ENCODE measurements around the gene DCT. TPM values are rescaled to one million over a fixed set of nuclear protein-coding genes. Genes with fewer than 3 reads are reported as not detected.

Gene DCT
- total RNA-seq, 1 experiment from 2014 or later, result 0.12 TPM

- Histone ChIP-seq H4K20me1 (ENCODE audit: insufficient read depth) (no peaks in the 10 kb centered on the region), H3K79me2 (ENCODE audit: insufficient read depth, low read length) (no peaks in the 10 kb centered on the region), H3K9ac (ENCODE audit: low read length) (no peak overlapping the region), H3K9me2 (ENCODE audit: insufficient read depth) (no peaks in the 10 kb centered on the region), H3K36me3 (ENCODE audit: control insufficient read depth in 1 of 2, insufficient read depth in 2 of 2, low read length in 2 of 2) (no peaks in the 10 kb centered on the region), H3K4me2 (ENCODE audit: low read length) (no peak overlapping the region), H3K27ac (ENCODE audit: low read depth, low read length) (no peak overlapping the region), H3K27me3 (ENCODE audit: insufficient read depth, low read length) (peaks cover 26% of the 10 kb centered on the region), H3K9me3 (ENCODE audit: control insufficient read depth in 1 of 2, insufficient read depth in 1 of 2, low read depth in 1 of 2, low read length in 2 of 2) (no peaks in the 10 kb centered on the region), H2AFZ (ENCODE audit: low read depth, low read length, poor library complexity, severe bottlenecking) (no peak overlapping the region), H3K4me3 (replicated peaks in 1 of 2; ENCODE audit: low read depth in 1 of 2, low read length in 2 of 2) (no peak overlapping the region), H3K4me1 (ENCODE audit: control insufficient read depth in 1 of 2, insufficient read depth in 2 of 2, low read length in 2 of 2) (no peaks in the 10 kb centered on the region)
- BruUV-seq (replicated peaks), result no TSS peak
- ChIA-PET RAD21 (ENCODE audit: low non-redundant PET in 1 of 2, low total read pairs in 2 of 2, uncharacterized antibody in 2 of 2, unreplicated experiment in 2 of 2) (no interaction called here), POLR2A (no interaction called here), CTCF (no interaction called here)
- intact Hi-C loops (cut with micrococcal nuclease), result no loop called here
- ATAC-seq, result no peak
- no peak for DNase-seq (ENCODE audit: low read depth, low spot score)
- TF ChIP-seq CEBPB (IDR thresholded peaks at IDR 0.05; ENCODE audit: low read depth), result no peak
- no peak for TF ChIP-seq YY1 (IDR thresholded peaks at IDR 0.05; ENCODE audit: extremely low read depth, insufficient replicate concordance, low read depth, low read length)
- no peak for TF ChIP-seq JUND (IDR thresholded peaks at IDR 0.05)
- no peak for TF ChIP-seq REST (IDR thresholded peaks at IDR 0.05; ENCODE audit: low read depth)
- TF ChIP-seq RAD21 (IDR thresholded peaks at IDR 0.05; ENCODE audit: low read depth), result no peak
- no peak for TF ChIP-seq EGR1 (IDR thresholded peaks at IDR 0.05; ENCODE audit: low read depth)
- no peak for TF ChIP-seq SIN3A (IDR thresholded peaks at IDR 0.05; ENCODE audit: low read depth)
- TF ChIP-seq ZNF274 (IDR thresholded peaks at IDR 0.05; ENCODE audit: low read depth, low read length), result no peak
- TF ChIP-seq ZBTB33 (IDR thresholded peaks at IDR 0.05; ENCODE audit: extremely low read depth, insufficient replicate concordance, low read length), result no peak
- no peak for TF ChIP-seq EZH2 (IDR thresholded peaks at IDR 0.05)
- no peak for TF ChIP-seq POLR2AphosphoS5 (IDR thresholded peaks at IDR 0.05; ENCODE audit: low read depth, low read length)
- TF ChIP-seq ATF3 (IDR thresholded peaks at IDR 0.05), result no peak
- no peak for TF ChIP-seq POLR2A (IDR thresholded peaks at IDR 0.05; ENCODE audit: borderline replicate concordance, extremely low read depth, insufficient read depth, insufficient read length)
- no peak for TF ChIP-seq ZFX (IDR thresholded peaks at IDR 0.05)
- no peak for TF ChIP-seq SP1 (IDR thresholded peaks at IDR 0.05; ENCODE audit: low read depth)
- no peak for TF ChIP-seq TCF7L2 (IDR thresholded peaks at IDR 0.05; ENCODE audit: borderline replicate concordance, extremely low read depth, insufficient read depth, insufficient read length)
- no peak for TF ChIP-seq CTCF (IDR thresholded peaks at IDR 0.05 in 2 of 3, conservative IDR thresholded peaks at IDR 0.05 in 1 of 3; ENCODE audit: borderline replicate concordance in 1 of 3, insufficient read depth in 1 of 3, low read depth in 2 of 3, low read length in 2 of 3)
- no peak for TF ChIP-seq FOSL1 (IDR thresholded peaks at IDR 0.05; ENCODE audit: low read depth)
These were observed 33.5 kb upstream of the DCT start for GRCh38 chr13:94513026-94513425.

Data from HCT116 (cell line).